ENCODE results near the gene EFHC1.

EFHC1 gene

DNA sequence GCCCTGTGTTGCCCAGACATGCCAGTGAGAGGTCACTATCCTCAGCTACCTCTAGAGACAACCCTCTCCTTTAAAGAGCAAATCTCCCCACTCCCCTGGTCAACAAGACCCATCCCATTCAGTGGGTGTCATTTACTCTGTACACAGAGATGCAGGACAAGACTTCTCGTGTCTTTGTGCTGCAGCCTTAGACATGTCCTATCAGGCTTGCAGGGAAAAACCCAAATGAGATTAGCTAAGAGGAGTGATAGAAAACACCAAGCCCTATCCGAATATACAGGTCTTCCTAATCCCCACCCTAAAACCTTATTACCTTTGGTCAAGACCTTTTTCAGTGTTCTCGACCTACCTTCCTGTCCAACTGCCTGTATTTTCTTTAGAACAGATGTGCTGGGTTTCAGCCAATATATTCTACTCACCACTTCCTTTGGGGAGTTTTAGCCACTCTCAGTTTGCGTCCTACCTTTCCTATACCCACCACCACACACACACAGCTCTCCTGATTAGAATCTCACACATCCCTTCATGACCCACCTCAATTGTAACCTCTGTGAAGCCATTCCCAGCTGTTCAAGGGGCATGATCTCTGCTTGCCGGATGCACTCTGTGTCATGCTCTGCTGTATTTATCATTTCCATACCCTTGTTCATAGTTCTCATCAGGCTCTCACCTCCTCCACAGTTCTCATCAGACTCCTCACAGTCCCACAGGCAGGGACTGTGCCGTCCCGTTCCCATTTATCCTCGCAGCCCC lies 117.0 kb downstream of the EFHC1 start:
- no peak for DNase-seq (ENCODE audit: low read depth)
- TF ChIP-seq, protein P1, sequence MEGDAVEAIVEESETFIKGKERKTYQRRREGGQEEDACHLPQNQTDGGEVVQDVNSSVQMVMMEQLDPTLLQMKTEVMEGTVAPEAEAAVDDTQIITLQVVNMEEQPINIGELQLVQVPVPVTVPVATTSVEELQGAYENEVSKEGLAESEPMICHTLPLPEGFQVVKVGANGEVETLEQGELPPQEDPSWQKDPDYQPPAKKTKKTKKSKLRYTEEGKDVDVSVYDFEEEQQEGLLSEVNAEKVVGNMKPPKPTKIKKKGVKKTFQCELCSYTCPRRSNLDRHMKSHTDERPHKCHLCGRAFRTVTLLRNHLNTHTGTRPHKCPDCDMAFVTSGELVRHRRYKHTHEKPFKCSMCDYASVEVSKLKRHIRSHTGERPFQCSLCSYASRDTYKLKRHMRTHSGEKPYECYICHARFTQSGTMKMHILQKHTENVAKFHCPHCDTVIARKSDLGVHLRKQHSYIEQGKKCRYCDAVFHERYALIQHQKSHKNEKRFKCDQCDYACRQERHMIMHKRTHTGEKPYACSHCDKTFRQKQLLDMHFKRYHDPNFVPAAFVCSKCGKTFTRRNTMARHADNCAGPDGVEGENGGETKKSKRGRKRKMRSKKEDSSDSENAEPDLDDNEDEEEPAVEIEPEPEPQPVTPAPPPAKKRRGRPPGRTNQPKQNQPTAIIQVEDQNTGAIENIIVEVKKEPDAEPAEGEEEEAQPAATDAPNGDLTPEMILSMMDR (conservative IDR thresholded peaks at IDR 0.05; ENCODE audit: low read depth, low read length): no peak
- no peak overlapping the region for H3K4me3 ChIP-seq (ENCODE audit: low read length)

DNA sequence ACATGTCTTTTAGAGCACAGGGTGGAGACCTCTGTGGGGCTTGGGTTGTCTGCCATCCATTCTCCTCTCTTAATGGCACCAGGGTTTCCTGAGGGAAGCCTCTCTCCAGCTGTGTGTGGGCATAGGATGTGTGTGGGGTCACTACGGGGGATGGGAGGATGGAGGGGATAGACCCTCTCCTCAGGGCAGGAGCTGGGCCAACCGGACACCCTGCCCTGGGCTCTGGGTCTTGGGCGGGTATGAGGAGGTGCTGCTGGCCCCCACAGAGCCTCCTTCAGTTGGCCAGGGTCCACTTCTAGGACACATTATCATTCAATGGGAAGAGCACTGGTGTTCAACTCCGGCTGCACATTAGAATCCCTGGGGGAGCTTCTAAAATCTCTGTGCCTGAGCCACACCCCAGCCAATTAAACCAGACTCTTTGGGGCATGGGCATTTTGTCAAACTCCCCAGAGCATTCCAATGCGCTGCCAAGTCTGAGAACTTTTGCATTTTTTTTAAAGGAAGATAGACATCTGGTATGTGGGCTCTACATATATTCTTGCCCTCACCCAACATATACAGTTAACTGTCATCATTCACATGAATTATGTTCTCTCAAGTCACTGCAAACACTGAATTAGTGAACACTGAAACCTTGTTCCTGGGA lies 118.2 kb downstream of the EFHC1 start:
- H3K4me3 ChIP-seq (ENCODE audit: low read length): no peak overlapping the region
- no peak for DNase-seq (ENCODE audit: low read depth)
- TF ChIP-seq, protein P1 (conservative IDR thresholded peaks at IDR 0.05; ENCODE audit: low read depth, low read length): no peak

DNA sequence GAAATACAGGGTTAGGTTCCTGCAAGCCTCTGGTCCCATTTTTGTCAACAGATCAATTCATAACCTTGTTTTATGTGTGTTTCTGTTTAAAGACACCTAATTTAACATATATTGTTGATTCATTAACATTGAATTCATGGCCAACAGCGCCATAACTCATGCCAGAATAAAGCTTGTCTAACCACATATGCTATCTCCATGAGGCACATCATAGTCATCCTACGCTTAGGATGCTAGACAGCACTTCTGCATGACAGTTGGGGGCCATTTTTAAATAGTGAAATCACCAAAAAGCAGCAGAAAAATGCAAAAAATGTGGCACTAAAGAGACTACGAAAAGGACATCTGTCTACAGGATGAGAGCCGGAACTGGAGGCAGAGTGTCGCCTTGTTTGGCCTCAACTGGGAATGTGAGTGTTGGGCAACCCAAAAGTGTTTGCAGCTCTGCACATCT lies 118.8 kb downstream of the EFHC1 start:
- DNase-seq (ENCODE audit: low read depth): no peak
- TF ChIP-seq, protein P1 (conservative IDR thresholded peaks at IDR 0.05; ENCODE audit: low read depth, low read length): no peak
- no peak overlapping the region for H3K4me3 ChIP-seq (ENCODE audit: low read length)

DNA sequence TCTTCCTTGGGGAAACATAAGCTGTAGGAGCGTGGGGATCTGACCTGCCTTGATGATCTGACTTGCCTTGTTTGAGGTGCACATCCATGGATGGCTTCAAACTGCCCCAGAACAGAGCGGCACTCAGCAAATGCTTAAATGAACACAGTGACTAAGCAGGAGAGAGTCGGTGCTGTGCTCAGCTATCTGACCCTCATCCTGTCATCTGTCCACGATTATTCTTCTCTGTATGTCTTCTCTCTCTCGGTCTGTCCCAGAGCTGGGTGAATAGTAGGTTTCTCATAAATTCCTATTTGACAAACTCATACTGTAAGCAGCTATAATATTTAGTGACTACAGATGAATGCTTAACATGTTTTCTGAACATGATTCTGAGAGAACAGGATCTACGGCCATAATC lies 119.5 kb downstream of the EFHC1 start:
- no peak for DNase-seq (ENCODE audit: low read depth)
- TF ChIP-seq, protein P1 (conservative IDR thresholded peaks at IDR 0.05; ENCODE audit: low read depth, low read length): no peak
- no peak overlapping the region for H3K4me3 ChIP-seq (ENCODE audit: low read length)

DNA sequence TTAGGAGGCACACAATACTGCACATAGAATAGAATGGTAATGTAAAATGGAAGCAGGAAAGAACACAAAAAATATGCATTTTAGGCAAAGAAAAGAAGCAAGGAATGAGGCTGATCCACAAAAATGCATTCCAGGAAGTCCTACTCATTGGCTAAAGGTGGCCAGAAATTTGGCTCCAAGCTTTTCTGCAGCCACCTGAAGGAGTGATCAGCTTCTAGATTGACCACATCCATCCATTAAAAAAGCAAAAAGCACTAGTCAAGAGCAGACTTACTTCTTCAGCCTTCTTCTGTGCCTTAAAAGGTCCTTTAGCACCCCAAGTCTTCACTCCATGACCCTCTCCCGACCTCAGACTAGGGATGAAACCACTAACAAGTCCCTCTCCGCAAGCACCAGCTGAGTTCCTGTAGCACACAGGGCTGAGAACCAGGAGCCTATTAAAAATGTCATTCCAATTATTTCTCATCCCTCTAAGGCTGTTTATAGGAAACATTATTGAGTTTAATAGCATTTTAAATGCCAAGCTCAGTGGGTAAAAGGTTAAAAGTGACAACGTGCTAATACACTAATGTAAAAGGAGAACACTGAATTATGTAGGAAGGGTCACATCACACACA lies 120.3 kb downstream of the EFHC1 start:
- no peak for DNase-seq (ENCODE audit: low read depth)
- TF ChIP-seq, protein P1 (conservative IDR thresholded peaks at IDR 0.05; ENCODE audit: low read depth, low read length): no peak

DNA sequence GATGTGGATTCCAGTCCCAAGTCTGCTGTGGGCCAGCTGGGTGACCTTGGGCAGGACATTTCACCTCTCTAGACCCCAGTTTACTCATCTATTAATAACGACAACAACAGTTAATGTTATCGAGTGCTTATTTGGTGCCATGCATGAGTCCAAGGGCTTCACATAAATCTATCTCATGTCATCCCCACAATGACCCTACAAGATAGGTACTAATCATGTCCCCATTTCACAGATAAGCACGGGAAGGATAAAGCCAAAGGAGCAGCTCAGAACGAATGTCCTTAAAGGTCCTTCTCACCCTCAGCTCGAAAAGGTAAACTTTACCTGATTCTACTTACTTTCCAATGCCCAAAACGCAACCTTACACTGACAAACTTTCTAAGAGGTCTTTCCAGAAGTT lies 121.0 kb downstream of the EFHC1 start:
- TF ChIP-seq, protein P1 (conservative IDR thresholded peaks at IDR 0.05; ENCODE audit: low read depth, low read length): no peak
- no peak for DNase-seq (ENCODE audit: low read depth)
- no peak overlapping the region for H3K4me3 ChIP-seq (ENCODE audit: low read length)

More for the DNA sequence above, 120.3 kb downstream of the EFHC1 start:
- no peak overlapping the region for H3K4me3 ChIP-seq (ENCODE audit: low read length)

All from retinal pigment epithelial cell (primary cell).